CD14-positive monocyte (primary cell): Measurements from ENCODE around the gene B4GALT6. TPM values are rescaled to one million over a fixed set of nuclear protein-coding genes. Genes with fewer than 3 reads are reported as not detected.

Source experiments
- DNase-seq, 3 donors: peaks; one replicate each; pipeline ENCODE4 v3.0.0-alpha.2; 2011 to 2022
- H2AFZ ChIP-seq: 2 replicates; pipeline ENCODE4 v1.6.0; 2012; ENCODE audit warnings: mild to moderate bottlenecking, low read depth, low read length, inconsistent platforms; ENCODE audit not compliant: insufficient read depth, poor library complexity, severe bottlenecking
- H3K27ac ChIP-seq, 2 donors: 1 replicate in 1 of 2; 2 replicates in 1 of 2; pipeline ENCODE4 v1.5.1; 2012 to 2013; ENCODE audit warnings: low read length in 2 of 2, control low read depth in 1 of 2, inconsistent platforms in 1 of 2, low read depth in 1 of 2, mild to moderate bottlenecking in 1 of 2
- H3K27me3 ChIP-seq, 2 donors: one replicate each; pipeline versions ENCODE4 v1.6.0 to v1.6.1; 2011 to 2013; ENCODE audit warnings: low read length in 2 of 2; ENCODE audit not compliant: control insufficient read depth in 2 of 2, insufficient read depth in 2 of 2
- H3K36me3 ChIP-seq, 2 donors: replicated peaks in 1 of 2; 1 replicate in 1 of 2; 2 replicates in 1 of 2; pipeline versions ENCODE4 v1.5.1 to v1.6.1; 2012 to 2013; ENCODE audit warnings: low read length in 2 of 2, control low read depth in 1 of 2, inconsistent platforms in 1 of 2, mild to moderate bottlenecking in 1 of 2; ENCODE audit not compliant: insufficient read depth in 2 of 2, control insufficient read depth in 1 of 2
- H3K4me1 ChIP-seq, 2 donors: 1 replicate in 1 of 2; 2 replicates in 1 of 2; pipeline versions ENCODE4 v1.5.1 to v1.6.1; 2012 to 2013; ENCODE audit warnings: low read length in 2 of 2, control low read depth in 1 of 2, inconsistent platforms in 1 of 2, mild to moderate bottlenecking in 1 of 2, moderate library complexity in 1 of 2; ENCODE audit not compliant: insufficient read depth in 2 of 2, control insufficient read depth in 1 of 2
- H3K4me2 ChIP-seq: replicated peaks from 2 replicates; pipeline ENCODE3; 2012; ENCODE audit warnings: low read length, moderate library complexity, mild to moderate bottlenecking; ENCODE audit not compliant: poor library complexity, severe bottlenecking; ENCODE audit errors: extremely low read depth
- H3K4me3 ChIP-seq, 3 experiments: fragments of 200-600 bp in 1 of 3; sonication (generic) in 1 of 3; replicated peaks in 1 of 3; 1 replicate in 2 of 3; 2 replicates in 1 of 3; pipeline ENCODE4 v1.5.1; 2011 to 2013; ENCODE audit warnings: low read length in 3 of 3, mild to moderate bottlenecking in 3 of 3, control low read depth in 2 of 3, low read depth in 2 of 3, inconsistent platforms in 1 of 3, moderate library complexity in 1 of 3
- H3K79me2 ChIP-seq: 2 replicates; pipeline ENCODE4 v1.6.0; 2012; ENCODE audit warnings: mild to moderate bottlenecking, control low read depth, inconsistent platforms, low read length, moderate library complexity; ENCODE audit not compliant: insufficient read depth
- H3K9ac ChIP-seq: 2 replicates; pipeline ENCODE4 v1.6.0; 2017; ENCODE audit warnings: low read length, mild to moderate bottlenecking; ENCODE audit not compliant: insufficient read depth, poor library complexity, severe bottlenecking
- H3K9me3 ChIP-seq, 2 donors: replicated peaks in 1 of 2; 1 replicate in 1 of 2; 2 replicates in 1 of 2; pipeline versions ENCODE4 v1.5.1 to v1.6.1; 2012 to 2013; ENCODE audit warnings: low read length in 2 of 2, control low read depth in 1 of 2; ENCODE audit not compliant: control insufficient read depth in 1 of 2, insufficient read depth in 1 of 2
- H4K20me1 ChIP-seq: 2 replicates; pipeline ENCODE4 v1.6.0; 2012; ENCODE audit warnings: mild to moderate bottlenecking, low read length, control low read depth, moderate library complexity; ENCODE audit not compliant: insufficient read depth
- H3K27ac Mint-ChIP-seq, 7 donors: one replicate each; pipeline ENCODE4 v1.8.0; 2020; ENCODE audit warnings: mild to moderate bottlenecking in 7 of 7, mixed read lengths in 7 of 7, moderate library complexity in 6 of 7, inconsistent platforms in 2 of 7
- H3K27me3 Mint-ChIP-seq, 3 donors: one replicate each; pipeline ENCODE4 v1.8.0; 2021 to 2022; ENCODE audit warnings: low read depth in 3 of 3, mild to moderate bottlenecking in 3 of 3, mixed read lengths in 3 of 3, moderate library complexity in 3 of 3, inconsistent platforms in 1 of 3
- H3K36me3 Mint-ChIP-seq, 2 donors: one replicate each; pipeline ENCODE4 v1.8.0; 2020; ENCODE audit warnings: mixed read lengths in 2 of 2, inconsistent platforms in 1 of 2, mild to moderate bottlenecking in 1 of 2
- H3K4me1 Mint-ChIP-seq: one replicate; pipeline ENCODE4 v1.8.0; 2020; ENCODE audit warnings: mild to moderate bottlenecking, mixed read lengths
- H3K4me3 Mint-ChIP-seq, 2 donors: one replicate each; pipeline ENCODE4 v1.8.0; 2020; ENCODE audit warnings: mild to moderate bottlenecking in 2 of 2, mixed read lengths in 2 of 2, moderate library complexity in 1 of 2
- H3K9me3 Mint-ChIP-seq, 7 donors: one replicate each; pipeline ENCODE4 v1.8.0; 2020 to 2022; ENCODE audit warnings: mixed read lengths in 7 of 7, mild to moderate bottlenecking in 6 of 7, moderate library complexity in 6 of 7, inconsistent platforms in 2 of 7
- CTCF ChIP-seq: fragments of 200-600 bp; IDR thresholded peaks from one replicate; pipeline ENCODE4 v1.8.0; 2022; ENCODE audit warnings: antibody characterized with exemption, mild to moderate bottlenecking
- WGBS: methylation state at CpG from one replicate; pipeline ENCODE4 v1.1.5; 2013; ENCODE audit warnings: missing lambda C conversion rate; ENCODE audit not compliant: insufficient coverage; 5-methylcytosine and 5-hydroxymethylcytosine counted together
- intact Hi-C, 2 donors: fragments of 100-400 bp; cut with micrococcal nuclease; formaldehyde crosslinking; loops; one replicate each; pipeline versions ENCODE4 v1.15.0 to v1.15.1; 2023
- polyA plus RNA-seq, 3 donors: library from polyadenylated mRNA; depleted of rRNA in 1 of 3; unstranded in 2 of 3; stranded (reverse) in 1 of 3; fragments of 300-500 nt in 2 of 3; fragments of >200 nt in 1 of 3; fragmentation: Illumina TruSeq in 2 of 3; gene quantifications; 1 replicate in 2 of 3; 2 replicates in 1 of 3; pipeline ENCODE4 v1.2.3, GENCODE V29; 2012 to 2021

B4GALT6 gene
- polyA plus RNA-seq, 3 donors, result 0.09 to 0.68 (median 0.12) TPM

GRCh38 chr18:31661965-31662364 is 22.4 kb downstream of the B4GALT6 start:
- intact Hi-C loops, result no loop called here
- H3K36me3 Mint-ChIP-seq, result peaks cover 8 to 13% of the 10 kb centered on the region in 2 donors
- peaks cover 14 to 15% of the 10 kb centered on the region in 2 donors for H3K4me1 ChIP-seq
- peaks cover 0 to 3% (median 0%) of the 10 kb centered on the region in 7 donors for H3K9me3 Mint-ChIP-seq
- peaks cover 20% of the 10 kb centered on the region for H3K4me1 Mint-ChIP-seq
- H3K27me3 ChIP-seq, result no peaks in the 10 kb centered on the region
- no peaks in the 10 kb centered on the region for H3K9me3 ChIP-seq
- H3K4me3 Mint-ChIP-seq, result no peak overlapping the region
- TF ChIP-seq CTCF, result no peak
- no peak overlapping the region for H3K27ac ChIP-seq
- H3K36me3 ChIP-seq, result peaks cover 0 to 9% of the 10 kb centered on the region in 2 donors
- no peak for DNase-seq
- H3K4me2 ChIP-seq, result no peak overlapping the region
- H3K79me2 ChIP-seq, result no peaks in the 10 kb centered on the region
- no peaks in the 10 kb centered on the region for H4K20me1 ChIP-seq
- WGBS, result 100% methylated on average over 1 of the region's 3 CpGs
- no peak overlapping the region for H3K9ac ChIP-seq
- H2AFZ ChIP-seq, result no peak overlapping the region
- H3K27ac Mint-ChIP-seq, result no peak overlapping the region
- peaks cover 0 to 2% (median 0%) of the 10 kb centered on the region in 3 donors for H3K27me3 Mint-ChIP-seq
- no peak overlapping the region for H3K4me3 ChIP-seq

- H3K4me3 ChIP-seq, result no peak overlapping the region
- H3K27me3 ChIP-seq, result no peaks in the 10 kb centered on the region
- intact Hi-C loops, result no loop called here
- no peaks in the 10 kb centered on the region for H4K20me1 ChIP-seq
- no peak for DNase-seq
- H3K4me1 Mint-ChIP-seq, result peaks cover 20% of the 10 kb centered on the region
- peaks cover 0 to 9% of the 10 kb centered on the region in 2 donors for H3K36me3 ChIP-seq
- WGBS, result no CpG with 5 or more reads among the region's 4 CpGs
- H3K4me2 ChIP-seq, result no peak overlapping the region
- H3K4me3 Mint-ChIP-seq, result no peak overlapping the region
- H3K36me3 Mint-ChIP-seq, result peaks cover 8 to 13% of the 10 kb centered on the region in 2 donors
- TF ChIP-seq CTCF, result no peak
- peaks cover 0 to 2% (median 0%) of the 10 kb centered on the region in 3 donors for H3K27me3 Mint-ChIP-seq
- no peak overlapping the region for H2AFZ ChIP-seq
- H3K4me1 ChIP-seq, result peaks cover 14 to 15% of the 10 kb centered on the region in 2 donors
- peaks cover 0 to 3% (median 0%) of the 10 kb centered on the region in 7 donors for H3K9me3 Mint-ChIP-seq
- H3K9me3 ChIP-seq, result no peaks in the 10 kb centered on the region
- no peak overlapping the region for H3K9ac ChIP-seq
- H3K27ac ChIP-seq, result no peak overlapping the region
- no peak overlapping the region for H3K27ac Mint-ChIP-seq
- no peaks in the 10 kb centered on the region for H3K79me2 ChIP-seq
These were observed 23.6 kb downstream of the B4GALT6 start for GRCh38 chr18:31660763-31661162.
